Endodermal cell (in vitro differentiated cells): ENCODE measurements around the gene TCF7L2. TPM values are rescaled to one million over a fixed set of nuclear protein-coding genes. Genes with fewer than 3 reads are reported as not detected.

Experiments used
- DNase-seq: peaks from one replicate; pipeline ENCODE4 v3.0.0-alpha.2; 2017
- H3K27ac ChIP-seq: 2 replicates; pipeline ENCODE4 v1.5.1; 2013; ENCODE audit warnings: mild to moderate bottlenecking, low read depth, low read length, moderate library complexity
- H3K27me3 ChIP-seq: 2 replicates; pipeline ENCODE4 v1.6.1; 2013; ENCODE audit warnings: mild to moderate bottlenecking, low read length, moderate library complexity; ENCODE audit not compliant: insufficient read depth, control insufficient read depth, poor library complexity, severe bottlenecking
- H3K36me3 ChIP-seq: 2 replicates; pipeline ENCODE4 v1.7.0; 2013; ENCODE audit warnings: mild to moderate bottlenecking, low read length, moderate library complexity; ENCODE audit not compliant: control insufficient read depth, insufficient read depth
- H3K4me1 ChIP-seq: one replicate; pipeline ENCODE4 v1.7.0; 2013; ENCODE audit warnings: low read length; ENCODE audit not compliant: control insufficient read depth, insufficient read depth
- H3K4me3 ChIP-seq: 2 replicates; pipeline ENCODE4 v1.5.1; 2013; ENCODE audit warnings: mild to moderate bottlenecking, low read length, moderate library complexity
- H3K9ac ChIP-seq: 2 replicates; pipeline ENCODE4 v1.6.1; 2013; ENCODE audit warnings: mild to moderate bottlenecking, low read length, moderate library complexity; ENCODE audit not compliant: poor library complexity, severe bottlenecking; ENCODE audit errors: extremely low read depth
- H3K9me3 ChIP-seq: 2 replicates; pipeline ENCODE4 v1.6.1; 2013; ENCODE audit warnings: mild to moderate bottlenecking, low read length, moderate library complexity; ENCODE audit not compliant: control insufficient read depth
- H3K27ac Mint-ChIP-seq: 2 replicates; pipeline ENCODE4 v1.8.0; 2020; ENCODE audit warnings: mixed read lengths
- H3K27me3 Mint-ChIP-seq: 2 replicates; pipeline ENCODE4 v1.8.0; 2021; ENCODE audit warnings: mild to moderate bottlenecking, mixed read lengths; ENCODE audit not compliant: insufficient read depth
- H3K36me3 Mint-ChIP-seq: 2 replicates; pipeline ENCODE4 v1.8.0; 2020; ENCODE audit warnings: low read depth, mixed read lengths
- H3K4me1 Mint-ChIP-seq: 2 replicates; pipeline ENCODE4 v1.8.0; 2020; ENCODE audit warnings: mixed read lengths
- H3K4me3 Mint-ChIP-seq: 2 replicates; pipeline ENCODE4 v1.8.0; 2020; ENCODE audit warnings: mild to moderate bottlenecking, moderate library complexity, mixed read lengths
- H3K9me3 Mint-ChIP-seq: 2 replicates; pipeline ENCODE4 v1.8.0; 2020; ENCODE audit warnings: mild to moderate bottlenecking, mixed read lengths
- CTCF ChIP-seq: fragments of 200-600 bp; sonication (generic); conservative IDR thresholded peaks from 2 replicates; pipeline ENCODE4 v1.5.0; 2021; ENCODE audit warnings: antibody characterized with exemption, mild to moderate bottlenecking
- WGBS, 2 experiments: methylation state at CpG; one replicate each; pipeline versions ENCODE4 v1.1.5 to v1.1.7; 2013; ENCODE audit warnings: missing lambda C conversion rate in 2 of 2, mixed read lengths in 1 of 2; ENCODE audit not compliant: insufficient coverage in 1 of 2, insufficient read length in 1 of 2; 5-methylcytosine and 5-hydroxymethylcytosine counted together
- total RNA-seq, 2 donors: library from RNA; stranded (reverse); fragmentation: NEBNext Ultra II Directional in 1 of 2; extraction: Animal tissue kit (Norgen Biotek cat#: 25700) in 1 of 2; gene quantifications; 2 replicates in 1 of 2; 3 replicates in 1 of 2; pipeline ENCODE4 v1.2.1, GENCODE V29; 2021

Gene TCF7L2
- total RNA-seq, 2 donors from 2014 or later, result 73.2 to 105 TPM

- Histone ChIP-seq H3K36me3 (peaks cover 5% of the 10 kb centered on the region), H3K9me3 (no peaks in the 10 kb centered on the region), H3K27me3 (no peaks in the 10 kb centered on the region), H3K4me1 (peaks cover 4% of the 10 kb centered on the region), H3K27ac (no peak overlapping the region), H3K9ac (no peak overlapping the region), H3K4me3 (peak overlapping the region; percentile 63)
- H3K4me1 Mint-ChIP-seq, result peaks cover 34% of the 10 kb centered on the region
- 91 to 92% methylated on average over 1 of the region's 1 CpG for WGBS, 2 experiments
- peak overlapping the region; percentile 89 for H3K27ac Mint-ChIP-seq
- H3K9me3 Mint-ChIP-seq, result no peaks in the 10 kb centered on the region
- H3K4me3 Mint-ChIP-seq, result no peak overlapping the region
- H3K27me3 Mint-ChIP-seq, result no peaks in the 10 kb centered on the region
- no peak for DNase-seq
- peaks cover 9% of the 10 kb centered on the region for H3K36me3 Mint-ChIP-seq
- TF ChIP-seq CTCF, result no peak
Observed at GRCh38 chr10:112948196-112948595, 1.9 kb upstream of the TCF7L2 start.

- WGBS, 2 experiments, result 24% methylated on average over 7 to 9 of the region's 9 CpGs
- Histone ChIP-seq H3K4me3 (peak overlapping the region; percentile 63), H3K9me3 (no peaks in the 10 kb centered on the region), H3K36me3 (peaks cover 13% of the 10 kb centered on the region), H3K27me3 (no peaks in the 10 kb centered on the region), H3K9ac (peak overlapping the region; percentile 27), H3K27ac (peak overlapping the region; percentile 55), H3K4me1 (peaks cover 4% of the 10 kb centered on the region)
- Mint-ChIP-seq H3K36me3 (peaks cover 18% of the 10 kb centered on the region), H3K27me3 (no peaks in the 10 kb centered on the region), H3K9me3 (no peaks in the 10 kb centered on the region), H3K4me3 (peak overlapping the region; percentile 99), H3K27ac (peak overlapping the region; percentile 89), H3K4me1 (peaks cover 41% of the 10 kb centered on the region)
- no peak for TF ChIP-seq CTCF
- no peak for DNase-seq
Observed at GRCh38 chr10:112949143-112949823, 764 bp upstream of the TCF7L2 start.

GRCh38 chr10:112950714-112951358, 789 bp downstream of the TCF7L2 start:
- H3K4me1 Mint-ChIP-seq, result peaks cover 47% of the 10 kb centered on the region
- Histone ChIP-seq H3K9ac (peak overlapping the region; percentile 95), H3K4me3 (peak overlapping the region; percentile 96), H3K4me1 (peaks cover 7% of the 10 kb centered on the region), H3K27me3 (no peaks in the 10 kb centered on the region), H3K36me3 (peaks cover 13% of the 10 kb centered on the region), H3K27ac (peak overlapping the region; percentile 80), H3K9me3 (no peaks in the 10 kb centered on the region)
- H3K9me3 Mint-ChIP-seq, result no peaks in the 10 kb centered on the region
- H3K27ac Mint-ChIP-seq, result peak overlapping the region; percentile 98
- DNase-seq, result peak; percentile 69
- no peak for TF ChIP-seq CTCF
- H3K4me3 Mint-ChIP-seq, result peak overlapping the region; percentile 99
- no peaks in the 10 kb centered on the region for H3K27me3 Mint-ChIP-seq
- peaks cover 18% of the 10 kb centered on the region for H3K36me3 Mint-ChIP-seq
- WGBS, 2 experiments, result 0% methylated on average over 14 to 51 of the region's 56 CpGs
